Panc1 (cell line): ENCODE measurements around the gene SNX10.

Experiments
- POLR2AphosphoS5 ChIP-seq: IDR thresholded peaks from 2 replicates; pipeline ENCODE4 v1.6.1; 2012; ENCODE audit warnings: mild to moderate bottlenecking, low read depth, low read length, moderate library complexity
- TF ChIP-seq, protein P1 (sequence below): fragments of 450-650 bp; IDR thresholded peaks from 2 replicates; pipeline ENCODE4 v1.5.1; 2017; ENCODE audit warnings: mild to moderate bottlenecking
- TF ChIP-seq, protein P2 (sequence below), 2 experiments: IDR thresholded peaks; 2 replicates each; pipeline ENCODE4 v1.6.1; 2011 to 2012; ENCODE audit warnings: low read depth in 2 of 2, control low read depth in 1 of 2, low read length in 1 of 2, mild to moderate bottlenecking in 1 of 2, moderate library complexity in 1 of 2; ENCODE audit not compliant: insufficient read depth in 1 of 2

DNA sequence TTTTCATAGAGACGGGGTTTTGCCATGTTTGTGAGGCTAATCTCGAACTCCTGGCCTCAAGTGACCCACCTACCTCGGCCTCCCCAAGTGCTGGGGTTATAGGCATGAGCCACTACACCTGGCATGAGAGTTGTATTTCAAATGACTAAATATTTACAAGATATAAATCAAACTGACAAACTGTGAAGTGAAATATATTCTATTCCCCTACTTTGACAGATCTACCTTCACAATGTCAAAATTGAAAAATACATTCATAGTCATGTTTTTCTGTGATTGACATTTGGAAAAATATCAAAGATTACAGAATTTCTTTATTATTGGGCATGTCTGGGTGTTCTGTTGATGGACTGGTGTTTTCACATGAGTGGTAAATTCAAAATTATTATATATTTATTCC is 16.4 kb upstream of the SNX10 start:
- TF ChIP-seq, protein P1, sequence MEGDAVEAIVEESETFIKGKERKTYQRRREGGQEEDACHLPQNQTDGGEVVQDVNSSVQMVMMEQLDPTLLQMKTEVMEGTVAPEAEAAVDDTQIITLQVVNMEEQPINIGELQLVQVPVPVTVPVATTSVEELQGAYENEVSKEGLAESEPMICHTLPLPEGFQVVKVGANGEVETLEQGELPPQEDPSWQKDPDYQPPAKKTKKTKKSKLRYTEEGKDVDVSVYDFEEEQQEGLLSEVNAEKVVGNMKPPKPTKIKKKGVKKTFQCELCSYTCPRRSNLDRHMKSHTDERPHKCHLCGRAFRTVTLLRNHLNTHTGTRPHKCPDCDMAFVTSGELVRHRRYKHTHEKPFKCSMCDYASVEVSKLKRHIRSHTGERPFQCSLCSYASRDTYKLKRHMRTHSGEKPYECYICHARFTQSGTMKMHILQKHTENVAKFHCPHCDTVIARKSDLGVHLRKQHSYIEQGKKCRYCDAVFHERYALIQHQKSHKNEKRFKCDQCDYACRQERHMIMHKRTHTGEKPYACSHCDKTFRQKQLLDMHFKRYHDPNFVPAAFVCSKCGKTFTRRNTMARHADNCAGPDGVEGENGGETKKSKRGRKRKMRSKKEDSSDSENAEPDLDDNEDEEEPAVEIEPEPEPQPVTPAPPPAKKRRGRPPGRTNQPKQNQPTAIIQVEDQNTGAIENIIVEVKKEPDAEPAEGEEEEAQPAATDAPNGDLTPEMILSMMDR = no peak
- no peak for TF ChIP-seq POLR2AphosphoS5
- TF ChIP-seq, protein P2, sequence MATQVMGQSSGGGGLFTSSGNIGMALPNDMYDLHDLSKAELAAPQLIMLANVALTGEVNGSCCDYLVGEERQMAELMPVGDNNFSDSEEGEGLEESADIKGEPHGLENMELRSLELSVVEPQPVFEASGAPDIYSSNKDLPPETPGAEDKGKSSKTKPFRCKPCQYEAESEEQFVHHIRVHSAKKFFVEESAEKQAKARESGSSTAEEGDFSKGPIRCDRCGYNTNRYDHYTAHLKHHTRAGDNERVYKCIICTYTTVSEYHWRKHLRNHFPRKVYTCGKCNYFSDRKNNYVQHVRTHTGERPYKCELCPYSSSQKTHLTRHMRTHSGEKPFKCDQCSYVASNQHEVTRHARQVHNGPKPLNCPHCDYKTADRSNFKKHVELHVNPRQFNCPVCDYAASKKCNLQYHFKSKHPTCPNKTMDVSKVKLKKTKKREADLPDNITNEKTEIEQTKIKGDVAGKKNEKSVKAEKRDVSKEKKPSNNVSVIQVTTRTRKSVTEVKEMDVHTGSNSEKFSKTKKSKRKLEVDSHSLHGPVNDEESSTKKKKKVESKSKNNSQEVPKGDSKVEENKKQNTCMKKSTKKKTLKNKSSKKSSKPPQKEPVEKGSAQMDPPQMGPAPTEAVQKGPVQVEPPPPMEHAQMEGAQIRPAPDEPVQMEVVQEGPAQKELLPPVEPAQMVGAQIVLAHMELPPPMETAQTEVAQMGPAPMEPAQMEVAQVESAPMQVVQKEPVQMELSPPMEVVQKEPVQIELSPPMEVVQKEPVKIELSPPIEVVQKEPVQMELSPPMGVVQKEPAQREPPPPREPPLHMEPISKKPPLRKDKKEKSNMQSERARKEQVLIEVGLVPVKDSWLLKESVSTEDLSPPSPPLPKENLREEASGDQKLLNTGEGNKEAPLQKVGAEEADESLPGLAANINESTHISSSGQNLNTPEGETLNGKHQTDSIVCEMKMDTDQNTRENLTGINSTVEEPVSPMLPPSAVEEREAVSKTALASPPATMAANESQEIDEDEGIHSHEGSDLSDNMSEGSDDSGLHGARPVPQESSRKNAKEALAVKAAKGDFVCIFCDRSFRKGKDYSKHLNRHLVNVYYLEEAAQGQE (IDR thresholded peaks at IDR 0.05; ENCODE audit: insufficient read depth in 1 of 2, low read depth in 2 of 2, low read length in 1 of 2) = no peak
